Common myeloid progenitor, CD34-positive (primary cell): ENCODE results near the gene PLTP.

Experiments
- CTCF ChIA-PET: fragments of 350-600 bp; sonication (Branson Sonifier 250); formaldehyde crosslinking; loops from one replicate; lab custom pipeline; 2021; ENCODE audit warnings: antibody characterized with exemption; lab: Charles Lee
- POLR2A ChIA-PET: fragments of 350-600 bp; sonication (Branson Sonifier 250); formaldehyde crosslinking; loops from one replicate; lab custom pipeline; 2021; ENCODE audit warnings: antibody characterized with exemption; lab: Charles Lee
- DNase-seq, 3 donors: peaks; one replicate each; pipeline versions ENCODE4 v3.0.0 to v3.0.0-alpha.2; 2013
- H3K27ac ChIP-seq, 2 experiments: 1 replicate in 1 of 2; 2 replicates in 1 of 2; pipeline ENCODE4 v1.7.0; 2013; ENCODE audit warnings: inconsistent platforms in 2 of 2, low read length in 2 of 2, mild to moderate bottlenecking in 2 of 2, low read depth in 1 of 2, moderate library complexity in 1 of 2; ENCODE audit not compliant: severe bottlenecking in 2 of 2, insufficient read depth in 1 of 2, poor library complexity in 1 of 2
- H3K27me3 ChIP-seq, 5 experiments: replicated peaks in 2 of 5; 1 replicate in 3 of 5; 2 replicates in 2 of 5; pipeline versions ENCODE4 v1.6.1 to v1.7.0; 2013; ENCODE audit warnings: low read length in 4 of 5, mild to moderate bottlenecking in 2 of 5, moderate library complexity in 2 of 5, inconsistent platforms in 1 of 5; ENCODE audit not compliant: insufficient read depth in 5 of 5, control insufficient read depth in 4 of 5
- H3K36me3 ChIP-seq, 4 experiments: 1 replicate in 2 of 4; 2 replicates in 2 of 4; pipeline versions ENCODE4 v1.6.1 to v1.7.0; 2013; ENCODE audit warnings: low read length in 3 of 4, control low read depth in 1 of 4, mild to moderate bottlenecking in 1 of 4; ENCODE audit not compliant: control insufficient read depth in 4 of 4, insufficient read depth in 4 of 4
- H3K4me1 ChIP-seq, 4 experiments: 1 replicate in 3 of 4; 2 replicates in 1 of 4; pipeline versions ENCODE4 v1.6.1 to v1.7.1; 2013; ENCODE audit warnings: low read length in 3 of 4, mild to moderate bottlenecking in 3 of 4, control low read depth in 1 of 4, inconsistent platforms in 1 of 4, moderate library complexity in 1 of 4; ENCODE audit not compliant: control insufficient read depth in 4 of 4, insufficient read depth in 4 of 4; ENCODE audit errors: control extremely low read depth in 1 of 4
- H3K4me3 ChIP-seq, 7 experiments: 1 replicate in 4 of 7; 2 replicates in 3 of 7; pipeline versions ENCODE4 v1.5.1 to v1.7.0; 2013; ENCODE audit warnings: mild to moderate bottlenecking in 7 of 7, low read length in 6 of 7, moderate library complexity in 6 of 7, inconsistent platforms in 2 of 7, low read depth in 2 of 7, control low read depth in 1 of 7; ENCODE audit not compliant: insufficient read depth in 4 of 7, control insufficient read depth in 1 of 7; ENCODE audit errors: extremely low read depth in 1 of 7
- H3K9me3 ChIP-seq, 5 experiments: 1 replicate in 4 of 5; 2 replicates in 1 of 5; pipeline versions ENCODE4 v1.6.1 to v1.7.1; 2013; ENCODE audit warnings: low read length in 4 of 5, mild to moderate bottlenecking in 2 of 5, inconsistent platforms in 1 of 5, low read depth in 1 of 5, moderate library complexity in 1 of 5; ENCODE audit not compliant: control insufficient read depth in 4 of 5, insufficient read depth in 2 of 5; ENCODE audit errors: control extremely low read depth in 1 of 5
- WGBS: methylation state at CpG from one replicate; pipeline ENCODE4 v1.1.5; 2013; ENCODE audit not compliant: insufficient coverage; 5-methylcytosine and 5-hydroxymethylcytosine counted together

Gene PLTP

GRCh38 chr20:45918779-45919537, 7.0 kb upstream of the PLTP start:
- ChIA-PET CTCF (interaction anchor here (0.8 to 3.8 kb wide), 4 partner anchors 9 to 49 kb away, joined by 3 to 14 read pairs (median 4); partner anchors contain the start of gene PCIF1), POLR2A (interaction anchor here (1.1 kb wide), 1 partner anchor 52 kb away, joined by 4 read pairs; no protein-coding TSS in a partner anchor)
- Histone ChIP-seq H3K9me3 (no peaks in the 10 kb centered on the region), H3K36me3 (no peaks in the 10 kb centered on the region), H3K4me3 (no peak overlapping the region), H3K27ac (no peak overlapping the region), H3K27me3 (no peaks in the 10 kb centered on the region), H3K4me1 (peaks cover 5 to 14% (median 9%) of the 10 kb centered on the region in 4 experiments)
- DNase-seq, result no peak
- 98% methylated on average over 9 of the region's 12 CpGs for WGBS

- no peaks in the 10 kb centered on the region for H3K36me3 ChIP-seq
- H3K4me3 ChIP-seq, result no peak overlapping the region
- ChIA-PET POLR2A (interaction anchor here (1.1 kb wide), 1 partner anchor 53 kb away, joined by 4 read pairs; no protein-coding TSS in a partner anchor), CTCF (interaction anchor here (0.8 to 3.8 kb wide), 4 partner anchors 10 to 50 kb away, joined by 3 to 14 read pairs (median 4); partner anchors contain the start of gene PCIF1)
- no peak for DNase-seq
- H3K4me1 ChIP-seq, result peaks cover 5 to 14% (median 9%) of the 10 kb centered on the region in 4 experiments
- H3K9me3 ChIP-seq, result no peaks in the 10 kb centered on the region
- H3K27ac ChIP-seq, result no peak overlapping the region
- 85% methylated on average over 5 of the region's 5 CpGs for WGBS
- no peaks in the 10 kb centered on the region for H3K27me3 ChIP-seq
These were observed 6.3 kb upstream of the PLTP start for GRCh38 chr20:45918182-45918737.

- Histone ChIP-seq H3K4me1 (peaks cover 5 to 14% (median 9%) of the 10 kb centered on the region in 4 experiments), H3K27ac (no peak overlapping the region), H3K27me3 (no peaks in the 10 kb centered on the region), H3K4me3 (no peak overlapping the region), H3K9me3 (no peaks in the 10 kb centered on the region), H3K36me3 (no peaks in the 10 kb centered on the region)
- 100% methylated on average over 1 of the region's 5 CpGs for WGBS
- DNase-seq, result no peak
- ChIA-PET POLR2A (interaction anchor here (1.1 kb wide), 1 partner anchor 54 kb away, joined by 4 read pairs; no protein-coding TSS in a partner anchor), CTCF (interaction anchor here (0.8 to 3.8 kb wide), 3 partner anchors 12 to 51 kb away, joined by 3 to 14 read pairs (median 4); partner anchors contain the start of gene PCIF1)
These were observed 5.8 kb upstream of the PLTP start for GRCh38 chr20:45917790-45918141.

GRCh38 chr20:45913116-45913515, 1.2 kb upstream of the PLTP start:
- H3K27me3 ChIP-seq, result no peaks in the 10 kb centered on the region
- ChIA-PET POLR2A (no interaction called here), CTCF (no interaction called here)
- H3K36me3 ChIP-seq, result no peaks in the 10 kb centered on the region
- DNase-seq, result no peak
- H3K4me3 ChIP-seq, result no peak overlapping the region
- peaks cover 13 to 40% (median 34%) of the 10 kb centered on the region in 4 experiments for H3K4me1 ChIP-seq
- WGBS, result 71% methylated on average over 3 of the region's 5 CpGs
- H3K27ac ChIP-seq, result no peak overlapping the region
- H3K9me3 ChIP-seq, result no peaks in the 10 kb centered on the region

GRCh38 chr20:45912344-45912682, 358 bp upstream of the PLTP start:
- Histone ChIP-seq H3K4me3 (peak overlapping the region; percentile 37 to 79 (median 69)), H3K27ac (peak overlapping the region in 1 of 2 experiments; percentile 74), H3K36me3 (peaks cover 0 to 2% (median 0%) of the 10 kb centered on the region in 4 experiments), H3K27me3 (no peaks in the 10 kb centered on the region), H3K4me1 (peaks cover 13 to 40% (median 34%) of the 10 kb centered on the region in 4 experiments), H3K9me3 (no peaks in the 10 kb centered on the region)
- ChIA-PET CTCF (no interaction called here), POLR2A (interaction anchor here (0.6 kb wide), 1 partner anchor 21 kb away, joined by 3 read pairs; the partner anchor contains the start of genes CTSA and NEURL2)
- DNase-seq, result no peak
- WGBS, result 51% methylated on average over 3 of the region's 4 CpGs

- H3K27ac ChIP-seq, result peak overlapping the region; percentile 46 to 74
- H3K4me3 ChIP-seq, result peak overlapping the region; percentile 37 to 79 (median 69)
- POLR2A ChIA-PET, result interaction anchor here (1.0 to 1.8 kb wide), 3 partner anchors 13 to 23 kb away, joined by 3 to 17 read pairs (median 4); partner anchors contain the start of gene PCIF1
- WGBS, result 2% methylated on average over 27 of the region's 43 CpGs
- no peaks in the 10 kb centered on the region for H3K27me3 ChIP-seq
- DNase-seq, result peak; percentile 100
- peaks cover 0 to 8% (median 2%) of the 10 kb centered on the region in 4 experiments for H3K36me3 ChIP-seq
- peaks cover 13 to 40% (median 34%) of the 10 kb centered on the region in 4 experiments for H3K4me1 ChIP-seq
- CTCF ChIA-PET, result interaction anchor here (0.8 to 4.1 kb wide), 9 partner anchors 10 to 112 kb away, joined by 3 to 12 read pairs (median 4); partner anchors contain the start of genes CTSA and NEURL2
- H3K9me3 ChIP-seq, result no peaks in the 10 kb centered on the region
These were observed 1.1 kb downstream of the PLTP start for GRCh38 chr20:45910670-45911485.
